ENCODE results near the gene RSPO4. TPM values are rescaled to one million over a fixed set of nuclear protein-coding genes. Genes with fewer than 3 reads are reported as not detected.

Gene RSPO4
- total RNA-seq, 4 donors from 2014 or later = 0.30 to 0.66 (median 0.59) TPM; not detected in 1

DNA sequence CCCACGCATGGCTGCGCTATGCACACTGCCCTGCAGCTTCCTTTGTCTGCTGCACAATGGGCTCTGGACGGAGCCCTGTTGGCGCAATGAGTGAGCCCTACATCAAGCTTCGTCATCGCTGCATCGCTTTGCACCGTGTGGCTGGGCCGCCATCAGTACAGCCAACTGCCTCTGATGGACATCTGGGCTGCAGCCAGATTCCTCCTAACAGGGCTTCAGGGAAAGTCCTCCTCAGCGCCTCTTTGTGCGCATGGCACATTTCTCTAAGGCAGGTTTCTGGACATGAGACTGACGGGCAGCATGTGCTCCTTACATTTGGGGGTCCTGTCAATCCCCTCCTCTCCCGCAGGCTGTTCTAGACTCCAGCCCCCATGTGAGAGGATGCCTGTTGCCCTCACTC lies 56.3 kb downstream of the RSPO4 start:
- Histone ChIP-seq H3K27me3 (peaks cover 0 to 11% of the 10 kb centered on the region in 2 donors), H3K9me3 (no peaks in the 10 kb centered on the region), H3K27ac (no peak overlapping the region), H3K36me3 (no peaks in the 10 kb centered on the region), H3K4me3 (no peak overlapping the region), H3K4me1 (no peaks in the 10 kb centered on the region)
- 83 to 92% methylated on average over 13 of the region's 13 CpGs for WGBS, 2 donors
- no peak for TF ChIP-seq POLR2A (IDR thresholded peaks at IDR 0.05)
- no peak for DNase-seq (ENCODE audit: low spot score in 2 of 2)

DNA sequence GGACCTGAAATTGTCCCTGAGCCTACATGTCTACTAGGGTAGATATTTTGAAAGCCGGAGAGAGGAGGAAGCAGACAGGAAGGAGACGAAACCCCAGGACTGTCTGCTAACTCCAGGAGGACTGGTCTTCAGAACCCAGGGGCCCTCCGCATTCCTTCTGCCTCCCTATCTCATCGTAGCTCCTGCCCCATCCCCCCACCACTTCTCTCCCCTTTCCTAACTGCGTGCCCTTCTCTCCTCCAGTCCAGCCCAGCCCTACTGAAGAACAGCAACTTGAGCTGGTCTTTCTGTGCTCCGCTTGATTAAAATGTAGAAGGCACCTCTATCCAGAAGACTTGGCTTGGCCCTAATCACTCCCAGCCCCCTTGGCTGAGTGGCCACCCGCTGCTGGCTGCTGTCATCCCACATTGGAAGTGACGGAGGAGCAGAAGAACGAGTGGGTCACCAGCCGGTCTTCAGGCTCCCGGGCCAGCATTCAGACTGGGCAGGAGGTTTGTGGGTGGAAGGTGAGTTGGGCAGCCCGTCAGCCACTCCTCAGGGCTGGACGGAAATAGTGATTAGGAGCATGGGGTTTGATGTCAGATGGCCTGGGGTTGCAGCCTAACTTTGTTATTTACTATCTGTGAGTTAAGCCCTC lies 57.2 kb downstream of the RSPO4 start:
- H3K27me3 ChIP-seq = peaks cover 0 to 11% of the 10 kb centered on the region in 2 donors
- no peak for TF ChIP-seq POLR2A (IDR thresholded peaks at IDR 0.05)
- TF ChIP-seq EP300 (IDR thresholded peaks at IDR 0.05) = no peak
- TF ChIP-seq, protein P1, sequence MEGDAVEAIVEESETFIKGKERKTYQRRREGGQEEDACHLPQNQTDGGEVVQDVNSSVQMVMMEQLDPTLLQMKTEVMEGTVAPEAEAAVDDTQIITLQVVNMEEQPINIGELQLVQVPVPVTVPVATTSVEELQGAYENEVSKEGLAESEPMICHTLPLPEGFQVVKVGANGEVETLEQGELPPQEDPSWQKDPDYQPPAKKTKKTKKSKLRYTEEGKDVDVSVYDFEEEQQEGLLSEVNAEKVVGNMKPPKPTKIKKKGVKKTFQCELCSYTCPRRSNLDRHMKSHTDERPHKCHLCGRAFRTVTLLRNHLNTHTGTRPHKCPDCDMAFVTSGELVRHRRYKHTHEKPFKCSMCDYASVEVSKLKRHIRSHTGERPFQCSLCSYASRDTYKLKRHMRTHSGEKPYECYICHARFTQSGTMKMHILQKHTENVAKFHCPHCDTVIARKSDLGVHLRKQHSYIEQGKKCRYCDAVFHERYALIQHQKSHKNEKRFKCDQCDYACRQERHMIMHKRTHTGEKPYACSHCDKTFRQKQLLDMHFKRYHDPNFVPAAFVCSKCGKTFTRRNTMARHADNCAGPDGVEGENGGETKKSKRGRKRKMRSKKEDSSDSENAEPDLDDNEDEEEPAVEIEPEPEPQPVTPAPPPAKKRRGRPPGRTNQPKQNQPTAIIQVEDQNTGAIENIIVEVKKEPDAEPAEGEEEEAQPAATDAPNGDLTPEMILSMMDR (IDR thresholded peaks at IDR 0.05) = no peak
- H3K36me3 ChIP-seq = no peaks in the 10 kb centered on the region
- 72 to 76% methylated on average over 13 of the region's 13 CpGs for WGBS, 2 donors
- no peaks in the 10 kb centered on the region for H3K9me3 ChIP-seq
- no peak overlapping the region for H3K4me3 ChIP-seq
- no peaks in the 10 kb centered on the region for H3K4me1 ChIP-seq
- H3K27ac ChIP-seq = no peak overlapping the region
- no peak for DNase-seq (ENCODE audit: low spot score in 2 of 2)

DNA sequence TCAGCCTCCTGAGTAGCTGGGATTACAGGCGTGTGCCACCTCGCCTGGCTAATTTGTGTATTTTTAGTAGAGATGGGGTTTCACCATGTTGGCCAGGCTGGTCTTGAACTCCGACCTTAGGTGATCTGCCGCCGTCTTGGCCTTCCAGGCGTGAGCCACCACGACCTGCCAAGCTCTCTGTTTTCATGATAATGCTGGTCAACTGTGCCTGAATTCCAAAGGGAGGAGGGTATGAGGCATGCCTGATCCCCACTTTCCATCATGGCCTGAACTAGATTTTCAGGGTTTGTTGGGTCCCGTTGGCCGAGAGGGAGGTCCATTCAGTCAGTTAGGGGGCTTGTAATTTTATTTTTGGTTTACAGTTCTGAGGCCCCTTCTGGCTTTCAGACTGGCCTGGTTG lies 58.0 kb downstream of the RSPO4 start:
- H3K27ac ChIP-seq = no peak overlapping the region
- no peaks in the 10 kb centered on the region for H3K4me1 ChIP-seq
- H3K27me3 ChIP-seq = peaks cover 0 to 11% of the 10 kb centered on the region in 2 donors
- DNase-seq (ENCODE audit: low spot score in 2 of 2) = no peak
- H3K4me3 ChIP-seq = no peak overlapping the region
- WGBS, 2 donors = 86 to 87% methylated on average over 9 of the region's 9 CpGs
- no peaks in the 10 kb centered on the region for H3K36me3 ChIP-seq
- TF ChIP-seq, protein P1 (IDR thresholded peaks at IDR 0.05) = no peak
- no peak for TF ChIP-seq EP300 (IDR thresholded peaks at IDR 0.05)
- TF ChIP-seq POLR2A (IDR thresholded peaks at IDR 0.05) = no peak
- H3K9me3 ChIP-seq = no peaks in the 10 kb centered on the region

DNA sequence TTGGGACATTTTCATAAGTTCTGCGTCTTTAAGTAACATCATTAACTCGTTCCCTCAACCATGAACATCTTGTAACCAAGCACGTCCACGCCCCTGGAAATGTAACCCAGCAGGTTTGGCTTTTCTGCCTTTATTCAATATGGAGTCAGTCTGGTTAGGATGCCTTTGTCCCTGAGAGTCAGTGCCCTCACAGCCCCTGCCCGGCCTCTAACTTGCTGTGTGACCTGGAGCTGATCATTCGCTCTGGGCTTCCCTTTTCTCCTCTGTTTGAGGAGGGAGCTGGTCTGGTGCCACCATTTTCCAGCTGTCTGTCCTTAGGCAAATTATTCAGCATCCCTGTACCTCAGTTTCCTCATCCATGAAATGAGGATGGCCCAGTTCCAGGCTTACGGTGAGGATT lies 59.5 kb downstream of the RSPO4 start:
- no peaks in the 10 kb centered on the region for H3K36me3 ChIP-seq
- no peak for DNase-seq (ENCODE audit: low spot score in 2 of 2)
- H3K4me3 ChIP-seq = no peak overlapping the region
- H3K4me1 ChIP-seq = no peaks in the 10 kb centered on the region
- H3K9me3 ChIP-seq = no peaks in the 10 kb centered on the region
- H3K27me3 ChIP-seq = peaks cover 0 to 11% of the 10 kb centered on the region in 2 donors
- 80% methylated on average over 7 of the region's 7 CpGs for WGBS, 2 donors
- TF ChIP-seq POLR2A (IDR thresholded peaks at IDR 0.05) (no peak), EP300 (IDR thresholded peaks at IDR 0.05) (no peak)
- TF ChIP-seq, protein P1 (IDR thresholded peaks at IDR 0.05) = no peak
- H3K27ac ChIP-seq = no peak overlapping the region

DNA sequence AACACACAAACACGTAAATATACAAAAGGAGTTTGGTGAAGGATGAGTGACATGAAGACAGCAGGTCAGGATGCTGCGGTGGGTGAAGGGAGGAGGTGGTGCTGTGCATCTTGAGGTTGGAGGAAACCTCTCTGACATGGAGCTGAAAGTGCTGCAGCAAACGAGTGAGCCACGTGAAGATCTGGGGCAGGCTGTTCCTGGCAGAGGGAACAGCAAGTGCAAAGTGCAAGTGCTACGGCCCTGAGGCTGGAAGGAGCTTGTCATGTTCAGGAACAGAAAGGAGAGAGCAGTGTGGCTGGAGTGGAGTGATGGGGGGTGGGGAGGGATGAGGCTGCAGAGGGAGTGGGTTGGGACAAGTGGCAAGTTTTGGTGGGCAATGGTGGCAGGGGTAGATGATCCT lies 61.2 kb downstream of the RSPO4 start:
- Histone ChIP-seq H3K27ac (no peak overlapping the region), H3K36me3 (no peaks in the 10 kb centered on the region), H3K4me3 (no peak overlapping the region), H3K9me3 (no peaks in the 10 kb centered on the region), H3K4me1 (no peaks in the 10 kb centered on the region), H3K27me3 (no peaks in the 10 kb centered on the region)
- WGBS, 2 donors = 64 to 78% methylated on average over 5 of the region's 5 CpGs
- no peak for TF ChIP-seq EP300 (IDR thresholded peaks at IDR 0.05)
- TF ChIP-seq, protein P1 (IDR thresholded peaks at IDR 0.05) = no peak
- TF ChIP-seq POLR2A (IDR thresholded peaks at IDR 0.05) = no peak
- no peak for DNase-seq (ENCODE audit: low spot score in 2 of 2)
